PC-3 (cell line): Measurements from ENCODE around the gene TMEM139. TPM values are rescaled to one million over a fixed set of nuclear protein-coding genes. Genes with fewer than 3 reads are reported as not detected.

Experiments
- ATAC-seq: fragments of 200-7000 bp; cut with Tn5 transposase; 2 replicates; pipeline ENCODE4 v1.9.1; 2020; ENCODE audit warnings: mild to moderate bottlenecking, moderate library complexity
- BruUV-seq: library from RNA; stranded (reverse); fragments of 400-500 nt; replicated peaks from 2 replicates; lab custom pipeline; 2021; lab: Mats Ljungman, UMichigan
- CTCF ChIA-PET: fragments of 300-600 bp; sonication (Branson Sonifier 250); formaldehyde crosslinking; loops from one replicate; lab custom pipeline; 2022; ENCODE audit warnings: antibody characterized with exemption; lab: Charles Lee
- POLR2A ChIA-PET: fragments of 300-600 bp; sonication (Branson Sonifier 250); formaldehyde crosslinking; loops from one replicate; lab custom pipeline; 2022; ENCODE audit warnings: antibody characterized with exemption; ENCODE audit not compliant: unreplicated experiment; lab: Charles Lee
- DNase-seq: peaks from one replicate; pipeline ENCODE4 v3.0.0-alpha.2; 2015
- H2AFZ ChIP-seq: fragments of 300-600 bp; sonication (generic); 2 replicates; pipeline ENCODE4 v1.6.0; 2016; ENCODE audit warnings: antibody characterized with exemption, low read length
- H3F3A ChIP-seq: fragments of 300-600 bp; sonication (generic); one replicate; pipeline ENCODE4 v1.6.0; 2017; ENCODE audit warnings: antibody characterized with exemption, low read length, control low read depth, mild to moderate bottlenecking; ENCODE audit not compliant: unreplicated experiment
- H3K27ac ChIP-seq: fragments of 300-600 bp; sonication (generic); 2 replicates; pipeline ENCODE4 v1.5.1; 2016; ENCODE audit warnings: mild to moderate bottlenecking, low read length
- H3K27me3 ChIP-seq: fragments of 300-600 bp; sonication (generic); 2 replicates; pipeline ENCODE4 v1.6.1; 2016; ENCODE audit warnings: low read length, mixed read lengths
- H3K36me3 ChIP-seq: fragments of 300-600 bp; sonication (generic); 2 replicates; pipeline ENCODE4 v1.6.1; 2016; ENCODE audit warnings: low read depth, mixed run types, low read length, mixed read lengths
- H3K4me1 ChIP-seq: fragments of 300-600 bp; sonication (generic); 2 replicates; pipeline ENCODE4 v1.5.1; 2016; ENCODE audit warnings: low read length; ENCODE audit not compliant: insufficient read depth
- H3K4me2 ChIP-seq: fragments of 300-600 bp; sonication (generic); 2 replicates; pipeline ENCODE4 v1.6.0; 2016; ENCODE audit warnings: low read length
- H3K4me3 ChIP-seq: fragments of 300-600 bp; sonication (generic); 2 replicates; pipeline ENCODE4 v1.5.1; 2016; ENCODE audit warnings: mild to moderate bottlenecking, low read length, mixed read lengths
- H3K79me2 ChIP-seq: fragments of 300-600 bp; sonication (generic); 2 replicates; pipeline ENCODE4 v1.6.1; 2017; ENCODE audit warnings: low read length, mixed read lengths
- H3K9ac ChIP-seq: fragments of 300-600 bp; sonication (generic); 2 replicates; pipeline ENCODE4 v1.6.0; 2016; ENCODE audit warnings: mild to moderate bottlenecking, low read length
- H3K9me2 ChIP-seq: fragments of 300-600 bp; sonication (generic); replicated peaks from 2 replicates; pipeline ENCODE4 v1.6.1; 2016; ENCODE audit warnings: mixed run types, low read length, mixed read lengths
- H3K9me3 ChIP-seq: fragments of 300-600 bp; sonication (generic); 2 replicates; pipeline ENCODE4 v1.6.1; 2016; ENCODE audit warnings: low read length, mixed read lengths
- H4K20me1 ChIP-seq: fragments of 300-600 bp; sonication (generic); 2 replicates; pipeline ENCODE4 v1.6.1; 2016; ENCODE audit warnings: low read length, mixed read lengths
- CTCF ChIP-seq: fragments of 300-600 bp; sonication (generic); conservative IDR thresholded peaks from 2 replicates; pipeline ENCODE4 v1.5.1; 2017; ENCODE audit warnings: antibody characterized with exemption, low read depth, mild to moderate bottlenecking, low read length
- EZH2 ChIP-seq: fragments of 300-600 bp; sonication (generic); IDR thresholded peaks from one replicate; pipeline ENCODE4 v1.6.1; 2017; ENCODE audit warnings: antibody characterized with exemption, mild to moderate bottlenecking, low read length; ENCODE audit not compliant: unreplicated experiment
- EZH2phosphoT487 ChIP-seq: fragments of 300-600 bp; sonication (generic); IDR thresholded peaks from 2 replicates; pipeline ENCODE4 v1.6.1; 2018; ENCODE audit warnings: mild to moderate bottlenecking, antibody characterized with exemption, low read length, borderline replicate concordance
- intact Hi-C: fragments of 100-400 bp; cut with micrococcal nuclease; formaldehyde crosslinking; loops from 2 replicates; pipeline ENCODE4 v1.9.0; 2023
- total RNA-seq: library from RNA; depleted of rRNA; stranded (reverse); fragments of >200 nt; gene quantifications from 2 replicates; pipeline ENCODE4 v1.2.3, GENCODE V29; 2014

The TMEM139 gene
- total RNA-seq, 1 experiment from 2014 or later: 5.2 TPM

- H3K9me2 ChIP-seq: no peaks in the 10 kb centered on the region
- intact Hi-C loops: loop anchor here (10.0 kb wide), 1 partner anchor 181 kb away; no protein-coding TSS in a partner anchor
- no peak overlapping the region for H3K27ac ChIP-seq
- H3K4me1 ChIP-seq: no peaks in the 10 kb centered on the region
- H3K4me3 ChIP-seq: no peak overlapping the region
- H3F3A ChIP-seq: no peaks in the 10 kb centered on the region
- ChIA-PET POLR2A (no interaction called here), CTCF (no interaction called here)
- no peak for TF ChIP-seq CTCF
- TF ChIP-seq EZH2phosphoT487: no peak
- no peak for TF ChIP-seq EZH2
- no peaks in the 10 kb centered on the region for H3K27me3 ChIP-seq
- H3K79me2 ChIP-seq: no peaks in the 10 kb centered on the region
- no peaks in the 10 kb centered on the region for H4K20me1 ChIP-seq
- H3K9ac ChIP-seq: no peak overlapping the region
- DNase-seq (no peak), ATAC-seq (no peak)
- H3K9me3 ChIP-seq: no peaks in the 10 kb centered on the region
- H2AFZ ChIP-seq: no peak overlapping the region
- H3K36me3 ChIP-seq: no peaks in the 10 kb centered on the region
- no TSS peak for BruUV-seq
- H3K4me2 ChIP-seq: no peak overlapping the region
These were observed 29.4 kb downstream of the TMEM139 start for GRCh38 chr7:143314127-143314526.

- Histone ChIP-seq H2AFZ (no peak within 1 kb of the TSS), H3K36me3 (no peaks in the 10 kb centered on the region), H3K4me1 (peaks cover 6% of the 10 kb centered on the region; the same call in 1 of the 2 replicates), H3K27me3 (no peaks in the 10 kb centered on the region), H3F3A (no peaks in the 10 kb centered on the region), H3K4me3 (no peak within 1 kb of the TSS), H3K9me3 (no peaks in the 10 kb centered on the region), H3K27ac (no peak within 1 kb of the TSS), H3K9ac (no peak within 1 kb of the TSS), H3K4me2 (no peak within 1 kb of the TSS), H3K9me2 (no peaks in the 10 kb centered on the region), H3K79me2 (no peaks in the 10 kb centered on the region), H4K20me1 (no peaks in the 10 kb centered on the region)
- ChIA-PET POLR2A (interaction anchor here (0.6 kb wide), 1 partner anchor 601 kb away, joined by 3 read pairs; no protein-coding TSS in a partner anchor), CTCF (no interaction called here)
- ATAC-seq (no peak), DNase-seq (no peak)
- TF ChIP-seq EZH2 (no peak), EZH2phosphoT487 (no peak)
- no TSS peak for BruUV-seq
- intact Hi-C loops: loop anchor here (10.0 kb wide), 1 partner anchor 179 kb away; no protein-coding TSS in a partner anchor
These were observed 31.0 kb downstream of the TMEM139 start, which contains the start of gene CLCN1 for GRCh38 chr7:143315776-143316175. CLCN1 (plus strand) TSS chr7:143316111; CDS start chr7:143316213, 102 bp downstream.

- intact Hi-C loops: loop anchor here (10.0 kb wide), 1 partner anchor 178 kb away; no protein-coding TSS in a partner anchor
- Histone ChIP-seq H2AFZ (no peak overlapping the region), H3K4me3 (no peak overlapping the region), H3K27me3 (no peaks in the 10 kb centered on the region), H3K4me1 (peaks cover 9% of the 10 kb centered on the region; the same call in 1 of the 2 replicates), H3K36me3 (no peaks in the 10 kb centered on the region), H3K4me2 (no peak overlapping the region), H3K9me2 (no peaks in the 10 kb centered on the region), H3K27ac (no peak overlapping the region), H4K20me1 (no peaks in the 10 kb centered on the region), H3K9ac (no peak overlapping the region), H3F3A (no peaks in the 10 kb centered on the region), H3K9me3 (no peaks in the 10 kb centered on the region), H3K79me2 (no peaks in the 10 kb centered on the region)
- no peak for ATAC-seq
- DNase-seq: no peak
- ChIA-PET CTCF (no interaction called here), POLR2A (no interaction called here)
- TF ChIP-seq EZH2phosphoT487 (no peak), EZH2 (no peak), CTCF (no peak)
- no TSS peak for BruUV-seq
These were observed 31.7 kb downstream of the TMEM139 start for GRCh38 chr7:143316492-143316891.
